Suppressor macrophage treated with lipopolysaccharide for 1 hour (primary cell): ENCODE data around the gene KCP.
"Not testable (repeated sequence)": the region's sequence is repeated elsewhere in the genome, so short reads cannot be mapped to it uniquely, and the experiment has no call there.

Experiments
- DNase-seq, 3 donors: peaks; one replicate each; pipeline ENCODE4 v3.0.0-alpha.2; 2020 to 2022

Gene KCP

GRCh38 chr7:128920913-128921582 lies 10.5 kb upstream of the KCP start:
- DNase-seq, result no peak

- no peak for DNase-seq
These were observed 9.6 kb upstream of the KCP start for GRCh38 chr7:128919881-128920799.

GRCh38 chr7:128919241-128919640 lies 8.7 kb upstream of the KCP start:
- no peak for DNase-seq

GRCh38 chr7:128918016-128918665 lies 7.6 kb upstream of the KCP start:
- no peak for DNase-seq

- no peak for DNase-seq
These were observed 6.6 kb upstream of the KCP start for GRCh38 chr7:128917122-128917521.

DNA sequence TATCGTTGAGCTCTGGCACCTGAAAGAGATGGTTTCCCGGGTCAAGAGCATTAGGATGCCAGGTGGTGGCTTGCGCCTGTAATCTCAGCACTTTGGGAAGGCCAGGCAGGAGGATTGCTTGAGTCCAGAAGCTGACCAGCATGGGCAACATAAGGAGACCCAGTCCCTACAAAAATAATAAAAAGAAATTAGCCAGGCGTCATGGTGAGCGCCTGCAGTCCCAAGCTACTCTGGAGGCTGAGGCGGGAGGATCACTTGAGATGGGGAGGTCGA lies 6.1 kb upstream of the KCP start:
- no peak for DNase-seq

- DNase-seq, result no peak
These were observed 5.5 kb upstream of the KCP start for GRCh38 chr7:128915841-128916642.

DNA sequence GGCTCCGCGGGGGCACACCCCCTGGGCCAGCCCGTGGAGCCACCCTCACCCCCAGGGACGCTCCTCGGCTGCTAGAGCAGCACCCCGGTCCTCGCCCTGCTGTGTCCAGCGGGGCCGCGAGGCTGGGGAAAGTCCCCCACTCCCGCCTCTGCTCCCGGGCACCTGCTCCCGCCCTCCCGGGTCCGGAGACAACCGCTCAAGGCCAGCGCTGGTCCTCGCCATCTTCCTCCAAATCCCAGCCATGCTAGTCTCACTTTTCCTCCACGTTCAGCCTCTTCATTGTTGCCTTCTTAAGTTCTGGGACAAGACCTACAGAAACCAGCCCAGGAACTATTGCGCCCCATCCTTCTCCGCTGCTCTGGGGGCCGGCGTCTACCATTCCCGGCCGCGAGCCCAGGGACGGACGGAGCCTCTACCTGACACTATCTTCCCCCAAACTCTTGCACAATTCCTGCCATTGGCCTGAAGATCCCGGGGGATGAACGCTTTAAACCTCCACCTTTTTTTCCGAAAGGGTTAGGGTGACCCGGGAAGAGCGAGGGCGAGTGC lies 4.8 kb upstream of the KCP start:
- DNase-seq, result peak in 2 of 3 donors; percentile 26 to 60

DNA sequence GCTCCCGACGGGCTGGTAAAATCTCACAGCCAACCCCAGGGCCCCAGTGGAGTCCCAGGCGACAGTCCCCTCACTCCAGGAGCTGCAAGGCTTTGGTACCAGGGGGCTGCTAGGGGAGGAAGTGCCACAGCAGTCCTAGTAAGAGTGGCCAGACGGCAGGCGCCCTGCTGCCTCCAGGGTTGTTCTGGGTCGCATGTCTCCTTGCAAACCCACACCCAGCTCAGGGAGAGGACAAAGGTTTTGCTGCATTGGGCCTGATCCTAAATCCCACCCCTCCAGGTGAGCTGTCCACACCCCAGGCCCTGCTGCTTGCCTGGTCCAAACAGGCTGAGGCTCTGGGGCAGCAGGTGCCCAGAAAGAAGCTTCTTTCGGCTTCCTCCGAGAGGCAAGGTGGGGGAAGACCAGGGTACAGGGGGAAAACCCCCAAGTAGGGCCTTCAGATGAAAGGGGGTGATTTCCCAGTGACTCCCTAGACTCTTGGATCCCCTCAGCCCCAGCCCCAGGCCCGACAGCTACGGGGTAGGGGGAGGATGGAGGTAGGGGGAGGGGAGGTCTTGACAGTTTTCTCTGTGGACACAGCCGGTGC lies 4.2 kb upstream of the KCP start:
- DNase-seq, result no peak

- no peak for DNase-seq
These were observed 3.5 kb upstream of the KCP start for GRCh38 chr7:128913870-128914565.

- DNase-seq, result not testable (repeated sequence)
These were observed 2.4 kb upstream of the KCP start for GRCh38 chr7:128912709-128913495.

GRCh38 chr7:128912281-128912680 lies 1.8 kb upstream of the KCP start:
- DNase-seq, result no peak

- DNase-seq, result peak; percentile 36 to 56 (median 41)
These were observed 1.0 kb upstream of the KCP start for GRCh38 chr7:128911423-128912031.

DNA sequence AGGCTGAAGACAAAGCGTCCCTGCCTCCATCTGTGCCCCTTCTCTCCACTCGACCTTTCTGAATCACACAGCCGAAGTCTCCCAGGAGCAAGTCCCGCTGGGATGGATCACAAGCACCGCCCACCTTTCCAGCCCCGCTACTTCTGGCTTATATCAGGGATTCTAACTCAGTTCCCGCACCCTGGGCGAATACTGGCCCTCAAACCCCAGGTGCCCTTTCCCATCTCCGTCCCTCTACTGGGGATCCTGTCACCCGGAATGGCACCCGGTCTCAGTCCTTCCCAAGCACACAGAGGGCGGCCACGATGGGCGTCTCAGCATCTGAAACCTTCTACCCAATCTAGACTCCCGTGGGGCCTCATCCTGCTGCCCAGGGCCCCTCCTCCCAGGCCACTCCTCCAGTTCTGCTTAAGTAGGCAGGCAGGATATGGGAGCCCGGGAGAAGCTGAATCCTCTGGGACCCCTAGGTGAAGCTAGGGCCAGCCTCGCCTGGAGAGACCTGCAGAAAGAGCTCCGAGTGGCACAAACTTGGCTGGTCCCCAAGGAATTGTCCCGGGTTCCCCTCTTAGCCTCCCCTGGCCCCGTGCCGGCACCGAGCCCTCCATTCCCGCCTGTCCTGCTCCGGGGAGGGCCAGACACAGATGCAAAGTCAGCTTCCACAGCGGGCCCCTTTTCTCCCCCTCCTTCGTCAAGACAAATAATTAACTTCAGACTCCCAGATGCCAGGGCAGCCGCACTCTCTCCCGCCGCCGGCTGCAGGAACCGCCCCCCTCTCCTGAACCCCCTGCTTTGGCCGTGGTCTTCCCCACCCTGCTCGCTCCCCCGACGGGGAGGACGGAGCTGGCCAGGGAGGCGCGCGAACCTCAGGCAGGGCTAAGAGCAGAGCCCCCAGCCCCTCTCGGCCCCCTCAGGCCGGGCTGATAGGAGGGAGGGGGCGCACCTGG lies 612 bp downstream of the KCP start:
- no peak for DNase-seq

GRCh38 chr7:128908750-128909624 lies 1.5 kb downstream of the KCP start:
- no peak for DNase-seq

DNA sequence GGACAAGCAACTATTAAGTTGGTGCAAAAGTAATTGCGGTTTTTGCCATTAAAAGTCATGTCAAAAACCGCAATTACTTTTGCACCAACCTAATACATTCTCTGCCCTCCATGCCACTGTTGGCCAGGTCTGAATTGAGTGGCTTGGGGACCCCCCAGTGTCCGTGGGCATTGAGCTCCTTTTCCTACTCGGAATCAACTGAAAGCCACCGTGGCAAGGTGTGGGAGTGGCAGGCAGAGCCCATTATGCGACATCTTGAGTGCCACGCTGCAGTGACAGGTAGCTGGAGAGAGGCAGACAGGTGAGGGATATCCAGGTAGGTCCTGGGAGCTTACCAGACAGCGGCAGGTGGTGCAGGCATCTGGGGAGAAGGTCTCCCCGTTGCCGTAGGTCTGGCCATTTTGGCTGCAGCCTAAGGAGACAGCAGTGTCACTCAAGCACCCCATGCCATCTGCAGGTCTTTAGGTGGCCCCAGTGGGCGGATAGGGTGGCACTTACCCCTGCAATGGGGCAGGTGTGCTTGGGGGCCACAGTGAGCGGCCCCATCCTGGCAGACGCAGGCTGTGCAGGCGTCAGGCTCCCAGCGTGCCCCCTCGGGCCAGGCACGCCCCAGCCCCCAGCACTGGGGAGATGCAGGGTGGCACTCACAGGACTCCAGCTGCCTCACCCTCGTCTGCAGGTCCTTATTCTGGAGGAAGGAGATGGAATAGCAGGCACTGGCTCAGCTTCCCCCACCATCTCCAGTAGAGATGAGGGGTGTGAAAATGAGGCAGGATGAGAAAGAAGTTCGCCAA lies 3.5 kb downstream of the KCP start:
- no peak for DNase-seq
